ENCODE data around the gene NPDC1. TPM values are rescaled to one million over a fixed set of nuclear protein-coding genes. Genes with fewer than 3 reads are reported as not detected.

The NPDC1 gene
- total and polyA plus RNA-seq, 4 experiments from 2014 or later: 20.7 to 32.2 (median 22.1) TPM

DNA sequence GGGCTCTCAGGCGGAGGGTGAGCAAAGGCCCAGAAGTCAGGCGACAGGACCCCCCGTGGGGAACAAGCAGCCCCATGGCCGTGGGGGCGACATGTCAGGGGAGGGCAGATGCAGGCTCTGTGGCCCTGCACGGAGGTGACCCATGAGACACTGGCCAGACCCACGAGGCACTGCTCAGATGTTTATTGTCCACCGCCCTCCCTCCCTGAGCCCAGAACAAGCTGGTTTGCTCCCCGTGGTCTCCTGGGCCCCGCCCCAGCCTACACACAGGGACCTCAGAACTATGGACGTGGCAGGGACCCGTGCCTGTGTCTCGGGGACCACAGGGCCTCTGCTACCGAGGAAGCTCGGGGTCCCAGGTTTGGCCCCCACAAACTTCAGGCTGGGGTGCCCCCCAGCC lies 16.0 kb downstream of the NPDC1 start:
- H3K4me3 Mint-ChIP-seq: peak overlapping the region; percentile 87 to 96 (median 91)
- H3K27ac Mint-ChIP-seq: peak overlapping the region in 6 of 7 donors; percentile 76 to 92 (median 90)
- H3K36me3 ChIP-seq (ENCODE audit: insufficient read depth, low read length): no peaks in the 10 kb centered on the region
- no peak for DNase-seq
- peak overlapping the region; percentile 68 for H3K27ac ChIP-seq (ENCODE audit: low read depth, low read length)
- peaks cover 25 to 65% (median 43%) of the 10 kb centered on the region in 4 donors for H3K4me1 Mint-ChIP-seq
- H3K9me3 Mint-ChIP-seq: no peaks in the 10 kb centered on the region
- no peaks in the 10 kb centered on the region for H3K27me3 Mint-ChIP-seq
- ChIA-PET CTCF (ENCODE audit: partially characterized antibody) (interaction anchor here (0.6 to 4.4 kb wide), 45 partner anchors 8 to 252 kb away, joined by 3 to 51 read pairs (median 6); partner anchors contain the start of genes AJM1, C8G, CLIC3 and MAN1B1), POLR2A (ENCODE audit: partially characterized antibody) (interaction anchor here (0.6 to 8.2 kb wide), 19 partner anchors 24 to 303 kb away, joined by 3 to 52 read pairs (median 5); partner anchors contain the start of genes C8G, CLIC3, FBXW5 and MAN1B1)
- H3K9me3 ChIP-seq (ENCODE audit: control insufficient read depth in 1 of 2, low read length in 2 of 2): no peaks in the 10 kb centered on the region
- peaks cover 0 to 6% of the 10 kb centered on the region in 2 donors for H3K36me3 Mint-ChIP-seq
- peaks cover 86% of the 10 kb centered on the region for H3K4me1 ChIP-seq (ENCODE audit: insufficient read depth, low read length)
- intact Hi-C loops (cut with micrococcal nuclease): no loop called here
- H3K27me3 ChIP-seq (ENCODE audit: insufficient read depth, low read length): no peaks in the 10 kb centered on the region
- peak overlapping the region; percentile 65 to 75 for H3K4me3 ChIP-seq (ENCODE audit: low read length in 2 of 2)

GRCh38 chr9:137029058-137029936 lies 16.7 kb downstream of the NPDC1 start:
- peak; percentile 58 to 74 (median 64) for DNase-seq
- Mint-ChIP-seq H3K9me3 (no peaks in the 10 kb centered on the region), H3K4me3 (peak overlapping the region; percentile 87 to 96 (median 90)), H3K36me3 (peaks cover 0 to 6% of the 10 kb centered on the region in 2 donors), H3K27ac (peak overlapping the region; percentile 70 to 92 (median 85)), H3K4me1 (peaks cover 20 to 58% (median 39%) of the 10 kb centered on the region in 4 donors), H3K27me3 (no peaks in the 10 kb centered on the region)
- intact Hi-C loops (cut with micrococcal nuclease): loop anchor here (1.0 to 10.0 kb wide), 3 partner anchors 36 to 85 kb away; partner anchors contain the start of genes FBXW5, PAXX and PTGDS
- H3K9me3 ChIP-seq (ENCODE audit: control insufficient read depth in 1 of 2, low read length in 2 of 2): no peaks in the 10 kb centered on the region
- POLR2A ChIA-PET (ENCODE audit: partially characterized antibody): interaction anchor here (0.6 to 8.2 kb wide), 21 partner anchors 16 to 302 kb away, joined by 3 to 52 read pairs (median 5); partner anchors contain the start of genes AJM1, C8G, CLIC3 and FBXW5
- H3K36me3 ChIP-seq (ENCODE audit: insufficient read depth, low read length): no peaks in the 10 kb centered on the region
- H3K27me3 ChIP-seq (ENCODE audit: insufficient read depth, low read length): no peaks in the 10 kb centered on the region
- H3K4me3 ChIP-seq (ENCODE audit: low read length in 2 of 2): peak overlapping the region; percentile 65 to 75
- H3K4me1 ChIP-seq (ENCODE audit: insufficient read depth, low read length): peaks cover 80% of the 10 kb centered on the region
- peak overlapping the region; percentile 68 for H3K27ac ChIP-seq (ENCODE audit: low read depth, low read length)
- CTCF ChIA-PET (ENCODE audit: partially characterized antibody): interaction anchor here (0.6 to 4.4 kb wide), 49 partner anchors 9 to 263 kb away, joined by 3 to 51 read pairs (median 5); partner anchors contain the start of genes AJM1, C8G, CLIC3 and LCNL1

GRCh38 chr9:137028263-137029057 lies 17.5 kb downstream of the NPDC1 start:
- Mint-ChIP-seq H3K36me3 (peaks cover 0 to 6% of the 10 kb centered on the region in 2 donors), H3K9me3 (no peaks in the 10 kb centered on the region), H3K27me3 (no peaks in the 10 kb centered on the region), H3K27ac (peak overlapping the region; percentile 64 to 92 (median 79)), H3K4me3 (peak overlapping the region; percentile 87 to 96 (median 90)), H3K4me1 (peaks cover 18 to 55% (median 37%) of the 10 kb centered on the region in 4 donors)
- ChIA-PET CTCF (ENCODE audit: partially characterized antibody) (interaction anchor here (0.7 to 4.4 kb wide), 37 partner anchors 8 to 262 kb away, joined by 3 to 51 read pairs (median 8); partner anchors contain the start of genes AJM1, C8G, CLIC3 and LCNL1), POLR2A (ENCODE audit: partially characterized antibody) (interaction anchor here (0.6 to 8.2 kb wide), 20 partner anchors 17 to 302 kb away, joined by 3 to 52 read pairs (median 5); partner anchors contain the start of genes AJM1, C8G, CLIC3 and FBXW5)
- DNase-seq: peak; percentile 64 to 76 (median 70)
- intact Hi-C loops (cut with micrococcal nuclease): loop anchor here (1.0 to 10.0 kb wide), 5 partner anchors 36 to 84 kb away; partner anchors contain the start of genes FBXW5, PAXX and PTGDS
- peaks cover 73% of the 10 kb centered on the region for H3K4me1 ChIP-seq (ENCODE audit: insufficient read depth, low read length)
- peak overlapping the region; percentile 65 to 75 for H3K4me3 ChIP-seq (ENCODE audit: low read length in 2 of 2)
- H3K27me3 ChIP-seq (ENCODE audit: insufficient read depth, low read length): no peaks in the 10 kb centered on the region
- H3K36me3 ChIP-seq (ENCODE audit: insufficient read depth, low read length): no peaks in the 10 kb centered on the region
- H3K27ac ChIP-seq (ENCODE audit: low read depth, low read length): peak overlapping the region; percentile 68
- H3K9me3 ChIP-seq (ENCODE audit: control insufficient read depth in 1 of 2, low read length in 2 of 2): no peaks in the 10 kb centered on the region

GRCh38 chr9:137027369-137028262 lies 18.4 kb downstream of the NPDC1 start, which contains the start of gene ABCA2:
ABCA2 (minus strand) TSS chr9:137028237; CDS start chr9:137028140, 97 bp downstream.
- intact Hi-C loops (cut with micrococcal nuclease): loop anchor here (1.0 to 10.0 kb wide), 4 partner anchors 35 to 77 kb away; partner anchors contain the start of genes PAXX and PTGDS
- Mint-ChIP-seq H3K27me3 (no peaks in the 10 kb centered on the region), H3K27ac (peak within 1 kb of the TSS; percentile 79 to 92 (median 91)), H3K4me1 (peaks cover 16 to 48% (median 32%) of the 10 kb centered on the region in 4 donors), H3K9me3 (no peaks in the 10 kb centered on the region), H3K4me3 (peak within 1 kb of the TSS; percentile 90 to 96 (median 91)), H3K36me3 (peaks cover 0 to 6% of the 10 kb centered on the region in 2 donors)
- ChIA-PET CTCF (ENCODE audit: partially characterized antibody) (interaction anchor here (1.2 to 4.4 kb wide), 12 partner anchors 8 to 249 kb away, joined by 3 to 43 read pairs (median 10); partner anchors contain the start of gene LCNL1), POLR2A (ENCODE audit: partially characterized antibody) (interaction anchor here (0.5 to 8.2 kb wide), 15 partner anchors 7 to 220 kb away, joined by 3 to 52 read pairs (median 3); partner anchors contain the start of genes CLIC3, MAN1B1, PAXX and RABL6)
- DNase-seq: no peak
- H3K4me1 ChIP-seq (ENCODE audit: insufficient read depth, low read length): peaks cover 67% of the 10 kb centered on the region
- H3K36me3 ChIP-seq (ENCODE audit: insufficient read depth, low read length): no peaks in the 10 kb centered on the region
- H3K27me3 ChIP-seq (ENCODE audit: insufficient read depth, low read length): no peaks in the 10 kb centered on the region
- H3K9me3 ChIP-seq (ENCODE audit: control insufficient read depth in 1 of 2, low read length in 2 of 2): no peaks in the 10 kb centered on the region
- peak within 1 kb of the TSS; percentile 65 to 75 for H3K4me3 ChIP-seq (ENCODE audit: low read length in 2 of 2)
- H3K27ac ChIP-seq (ENCODE audit: low read depth, low read length): peak within 1 kb of the TSS; percentile 68

DNA sequence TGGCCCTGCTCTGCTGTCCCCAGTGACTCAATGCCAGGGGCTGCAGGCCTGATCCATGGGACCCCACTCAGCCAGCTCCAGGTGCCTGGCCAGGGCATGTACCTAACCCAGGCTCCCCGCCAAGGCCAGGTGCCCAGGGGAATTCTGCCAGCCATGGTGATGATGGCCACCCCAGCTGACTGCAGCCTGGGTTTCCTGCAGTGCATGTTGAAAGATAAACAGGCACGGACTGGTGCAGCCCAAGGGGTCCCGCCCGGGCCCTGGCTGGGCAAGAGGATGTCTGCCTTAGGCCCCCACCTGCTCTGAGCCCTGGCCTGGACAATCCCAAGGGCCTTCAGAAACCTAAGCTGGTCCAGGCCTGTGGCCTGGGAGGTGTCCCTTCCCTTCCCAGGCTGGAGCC lies 19.1 kb downstream of the NPDC1 start:
- no peaks in the 10 kb centered on the region for H3K27me3 ChIP-seq (ENCODE audit: insufficient read depth, low read length)
- peaks cover 0 to 3% (median 0%) of the 10 kb centered on the region in 8 donors for H3K9me3 Mint-ChIP-seq
- H3K27me3 Mint-ChIP-seq: no peaks in the 10 kb centered on the region
- no peak overlapping the region for H3K4me3 ChIP-seq (ENCODE audit: low read length in 2 of 2)
- H3K27ac Mint-ChIP-seq: peak overlapping the region in 5 of 7 donors; percentile 13 to 91 (median 77)
- H3K4me1 ChIP-seq (ENCODE audit: insufficient read depth, low read length): peaks cover 59% of the 10 kb centered on the region
- H3K27ac ChIP-seq (ENCODE audit: low read depth, low read length): no peak overlapping the region
- CTCF ChIA-PET (ENCODE audit: partially characterized antibody): interaction anchor here (1.9 to 4.4 kb wide), 4 partner anchors 9 to 79 kb away, joined by 6 to 43 read pairs (median 21); no protein-coding TSS in a partner anchor
- peaks cover 4 to 7% of the 10 kb centered on the region in 2 donors for H3K36me3 Mint-ChIP-seq
- intact Hi-C loops (cut with micrococcal nuclease): loop anchor here (10.0 kb wide), 1 partner anchor 52 kb away; the partner anchor contains the start of gene PTGDS
- peak overlapping the region in 7 of 8 donors; percentile 64 to 90 (median 88) for H3K4me3 Mint-ChIP-seq
- H3K4me1 Mint-ChIP-seq: peaks cover 16 to 45% (median 29%) of the 10 kb centered on the region in 4 donors
- DNase-seq: no peak
- no peaks in the 10 kb centered on the region for H3K9me3 ChIP-seq (ENCODE audit: control insufficient read depth in 1 of 2, low read length in 2 of 2)
- no peaks in the 10 kb centered on the region for H3K36me3 ChIP-seq (ENCODE audit: insufficient read depth, low read length)
- POLR2A ChIA-PET (ENCODE audit: partially characterized antibody): interaction anchor here (0.5 to 8.2 kb wide), 11 partner anchors 8 to 214 kb away, joined by 3 to 52 read pairs (median 3); partner anchors contain the start of genes CLIC3, PAXX and TUBB4B
